ENCODE data around the gene AFF3.

The AFF3 gene

DNA sequence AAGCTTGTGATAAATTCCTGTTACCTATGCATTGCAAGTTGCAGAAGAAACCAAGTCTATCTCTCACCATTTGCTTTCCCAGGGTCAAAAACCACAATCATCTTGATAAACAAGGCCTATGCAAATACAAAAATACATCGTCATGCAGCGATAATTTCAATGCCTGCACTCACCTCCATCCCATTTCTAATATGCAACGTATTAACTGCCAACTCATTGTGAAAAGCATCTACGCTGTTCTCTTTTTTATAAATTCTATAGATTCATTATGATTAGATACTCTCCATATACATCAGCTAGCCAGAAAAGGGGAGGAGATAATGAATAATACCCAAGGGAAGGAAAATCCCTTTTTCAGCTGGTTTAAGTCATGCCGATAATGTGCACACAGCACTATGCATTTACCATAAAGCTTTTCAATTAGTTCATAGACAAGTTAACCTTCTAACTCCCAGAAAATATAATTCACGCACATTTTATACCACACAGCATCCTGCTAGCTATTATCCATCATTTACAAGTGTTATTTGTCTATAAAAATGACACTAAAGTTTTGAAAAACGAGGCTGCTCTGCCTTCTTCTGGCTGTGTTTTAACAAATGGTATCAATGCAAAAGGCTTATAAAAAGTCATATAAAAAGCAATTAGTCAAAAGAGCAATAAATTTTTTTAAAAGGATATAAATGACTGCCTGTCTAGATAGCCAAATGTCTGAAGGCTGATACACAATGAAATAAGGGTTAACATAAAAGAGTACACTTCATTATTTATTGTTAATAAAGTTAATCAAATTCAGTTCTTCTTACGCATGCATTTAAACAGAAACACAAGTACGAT is 77.6 kb downstream of the AFF3 start:
- H3K27ac Mint-ChIP-seq = no peak overlapping the region
- H3K4me3 Mint-ChIP-seq = no peak overlapping the region
- H3K9me3 Mint-ChIP-seq = peaks cover 5% of the 10 kb centered on the region
- H3K4me1 Mint-ChIP-seq (ENCODE audit: low read depth) = peaks cover 16% of the 10 kb centered on the region
- peaks cover 22% of the 10 kb centered on the region for H3K27me3 Mint-ChIP-seq (ENCODE audit: low read depth)
- H3K36me3 Mint-ChIP-seq (ENCODE audit: low read depth) = no peaks in the 10 kb centered on the region
- DNase-seq (ENCODE audit: low spot score) = no peak

- Mint-ChIP-seq H3K27ac (no peak overlapping the region), H3K4me3 (no peak overlapping the region), H3K4me1 (ENCODE audit: low read depth) (peaks cover 16% of the 10 kb centered on the region), H3K27me3 (ENCODE audit: low read depth) (peaks cover 22% of the 10 kb centered on the region), H3K36me3 (ENCODE audit: low read depth) (no peaks in the 10 kb centered on the region), H3K9me3 (peaks cover 5% of the 10 kb centered on the region)
- DNase-seq (ENCODE audit: low spot score) = no peak
These were observed 78.2 kb downstream of the AFF3 start for GRCh38 chr2:100064165-100064564.

DNA sequence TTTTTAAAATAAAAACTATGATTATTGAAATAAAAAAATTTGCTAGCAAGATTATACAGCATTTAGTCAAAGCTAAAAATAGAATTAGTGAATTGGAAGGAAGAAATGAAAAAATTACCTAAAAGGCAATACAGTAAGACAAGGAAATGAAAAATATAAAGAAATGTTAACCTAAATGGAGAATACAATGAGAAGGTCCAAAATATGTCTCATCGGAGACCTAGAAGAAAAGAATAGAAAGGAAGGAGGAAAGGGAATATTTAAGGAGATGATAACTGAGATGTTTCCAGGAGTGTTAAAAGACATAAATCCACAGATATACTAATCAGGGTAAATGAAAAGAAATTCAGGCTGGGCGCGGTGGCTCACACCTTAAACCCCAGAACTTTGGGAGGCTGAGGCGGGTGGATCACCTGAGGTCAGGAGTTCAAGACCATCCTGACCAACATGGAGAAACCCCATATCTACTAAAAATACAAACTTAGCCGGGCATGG is 78.9 kb downstream of the AFF3 start:
- H3K27ac Mint-ChIP-seq = no peak overlapping the region
- no peak for DNase-seq (ENCODE audit: low spot score)
- H3K4me3 Mint-ChIP-seq = no peak overlapping the region
- H3K4me1 Mint-ChIP-seq (ENCODE audit: low read depth) = peaks cover 16% of the 10 kb centered on the region
- peaks cover 21% of the 10 kb centered on the region for H3K27me3 Mint-ChIP-seq (ENCODE audit: low read depth)
- peaks cover 5% of the 10 kb centered on the region for H3K9me3 Mint-ChIP-seq
- H3K36me3 Mint-ChIP-seq (ENCODE audit: low read depth) = no peaks in the 10 kb centered on the region

DNA sequence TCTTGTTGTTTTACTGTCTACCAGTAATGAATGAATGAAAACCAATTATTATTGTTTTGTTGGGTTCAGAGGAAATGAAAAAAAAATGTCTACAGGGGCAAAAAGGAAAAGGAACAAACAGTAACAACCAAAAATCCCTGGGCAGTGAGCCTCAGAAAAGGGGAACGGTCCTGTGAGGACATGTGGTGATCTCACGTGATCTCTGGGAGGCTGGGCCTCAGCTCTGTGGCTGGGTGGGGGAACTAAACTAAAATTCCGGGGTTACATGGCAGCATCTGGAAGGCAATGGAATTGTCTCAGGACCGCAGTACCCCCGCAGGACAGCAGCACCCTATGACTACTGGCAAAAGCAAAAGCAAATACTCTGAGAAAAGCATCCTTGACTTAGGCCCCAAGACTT is 80.1 kb downstream of the AFF3 start:
- Mint-ChIP-seq H3K4me3 (no peak overlapping the region), H3K4me1 (ENCODE audit: low read depth) (peaks cover 16% of the 10 kb centered on the region), H3K27me3 (ENCODE audit: low read depth) (peaks cover 16% of the 10 kb centered on the region), H3K36me3 (ENCODE audit: low read depth) (no peaks in the 10 kb centered on the region), H3K27ac (no peak overlapping the region), H3K9me3 (peaks cover 5% of the 10 kb centered on the region)
- DNase-seq (ENCODE audit: low spot score) = no peak

- peak overlapping the region; percentile 22 for H3K27ac Mint-ChIP-seq
- peaks cover 5% of the 10 kb centered on the region for H3K9me3 Mint-ChIP-seq
- H3K4me3 Mint-ChIP-seq = no peak overlapping the region
- no peaks in the 10 kb centered on the region for H3K36me3 Mint-ChIP-seq (ENCODE audit: low read depth)
- H3K27me3 Mint-ChIP-seq (ENCODE audit: low read depth) = peaks cover 13% of the 10 kb centered on the region
- peak; percentile 20 for DNase-seq (ENCODE audit: low spot score)
- peaks cover 21% of the 10 kb centered on the region for H3K4me1 Mint-ChIP-seq (ENCODE audit: low read depth)
These were observed 81.5 kb downstream of the AFF3 start for GRCh38 chr2:100060875-100061274.

GRCh38 chr2:100059638-100060037 is 82.8 kb downstream of the AFF3 start:
- Mint-ChIP-seq H3K9me3 (peaks cover 5% of the 10 kb centered on the region), H3K27me3 (ENCODE audit: low read depth) (peaks cover 13% of the 10 kb centered on the region), H3K4me3 (no peak overlapping the region), H3K36me3 (ENCODE audit: low read depth) (no peaks in the 10 kb centered on the region), H3K4me1 (ENCODE audit: low read depth) (peaks cover 21% of the 10 kb centered on the region), H3K27ac (no peak overlapping the region)
- DNase-seq (ENCODE audit: low spot score) = no peak

- Mint-ChIP-seq H3K27ac (no peak overlapping the region), H3K4me3 (no peak overlapping the region), H3K9me3 (no peaks in the 10 kb centered on the region), H3K36me3 (ENCODE audit: low read depth) (no peaks in the 10 kb centered on the region), H3K4me1 (ENCODE audit: low read depth) (peaks cover 12% of the 10 kb centered on the region), H3K27me3 (ENCODE audit: low read depth) (peaks cover 4% of the 10 kb centered on the region)
- DNase-seq (ENCODE audit: low spot score) = no peak
These were observed 84.5 kb downstream of the AFF3 start for GRCh38 chr2:100057901-100058261.

DNA sequence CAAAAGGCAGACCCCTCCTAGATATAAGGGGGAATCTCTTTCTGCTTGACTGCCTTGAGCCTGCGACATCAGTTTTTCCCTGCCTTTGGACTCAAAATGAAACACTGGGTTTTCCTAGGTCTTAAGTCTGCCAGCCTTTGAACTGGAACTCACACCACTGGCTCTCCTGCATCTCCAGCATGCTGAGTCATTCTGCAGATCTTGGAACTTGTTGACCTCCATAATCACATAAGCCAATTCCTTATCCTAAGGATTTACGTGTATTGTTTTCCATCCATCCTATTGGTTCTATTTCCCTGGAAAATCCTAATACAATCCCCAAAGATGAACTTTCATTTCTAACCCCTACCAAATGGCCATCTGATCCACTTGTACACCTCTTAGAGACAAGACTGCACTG is 88.0 kb downstream of the AFF3 start:
- no peak for DNase-seq (ENCODE audit: low spot score)
- H3K4me1 Mint-ChIP-seq (ENCODE audit: low read depth) = peaks cover 7% of the 10 kb centered on the region
- H3K36me3 Mint-ChIP-seq (ENCODE audit: low read depth) = no peaks in the 10 kb centered on the region
- no peak overlapping the region for H3K4me3 Mint-ChIP-seq
- H3K9me3 Mint-ChIP-seq = no peaks in the 10 kb centered on the region
- no peaks in the 10 kb centered on the region for H3K27me3 Mint-ChIP-seq (ENCODE audit: low read depth)
- no peak overlapping the region for H3K27ac Mint-ChIP-seq

GRCh38 chr2:100053087-100053885 is 89.1 kb downstream of the AFF3 start:
- no peak overlapping the region for H3K27ac Mint-ChIP-seq

GRCh38 chr2:100052650-100053049 is 89.7 kb downstream of the AFF3 start:
- H3K27ac Mint-ChIP-seq = no peak overlapping the region
- no peaks in the 10 kb centered on the region for H3K27me3 Mint-ChIP-seq (ENCODE audit: low read depth)
- peaks cover 7% of the 10 kb centered on the region for H3K4me1 Mint-ChIP-seq (ENCODE audit: low read depth)

More at GRCh38 chr2:100053087-100053885, 89.1 kb downstream of the AFF3 start:
- H3K27me3 Mint-ChIP-seq (ENCODE audit: low read depth) = no peaks in the 10 kb centered on the region
- H3K9me3 Mint-ChIP-seq = no peaks in the 10 kb centered on the region
- DNase-seq (ENCODE audit: low spot score) = no peak
- no peaks in the 10 kb centered on the region for H3K36me3 Mint-ChIP-seq (ENCODE audit: low read depth)
- H3K4me1 Mint-ChIP-seq (ENCODE audit: low read depth) = peaks cover 7% of the 10 kb centered on the region
- no peak overlapping the region for H3K4me3 Mint-ChIP-seq

DNA sequence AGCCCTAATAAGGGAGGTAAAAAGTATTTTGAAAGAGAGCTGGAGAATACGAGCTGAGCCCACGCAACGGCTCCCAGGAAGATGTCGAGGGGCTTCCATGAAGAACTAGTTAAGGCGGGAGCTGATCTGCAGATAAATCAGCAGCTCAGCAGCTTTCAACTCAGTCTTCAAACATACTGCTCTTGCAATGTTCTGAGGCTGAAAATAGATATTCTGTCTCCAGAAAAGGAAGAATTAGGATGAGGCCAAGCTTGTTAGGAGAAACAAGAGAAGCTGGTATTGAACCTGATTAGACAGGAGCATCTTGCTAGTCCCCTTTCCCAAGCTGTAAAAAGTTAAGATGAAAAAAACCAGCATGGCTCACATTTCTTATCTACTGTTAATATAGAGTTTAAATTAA is 91.1 kb downstream of the AFF3 start:
- Mint-ChIP-seq H3K4me1 (ENCODE audit: low read depth) (peaks cover 2% of the 10 kb centered on the region), H3K9me3 (no peaks in the 10 kb centered on the region), H3K27ac (no peak overlapping the region), H3K27me3 (ENCODE audit: low read depth) (no peaks in the 10 kb centered on the region), H3K36me3 (ENCODE audit: low read depth) (no peaks in the 10 kb centered on the region), H3K4me3 (no peak overlapping the region)
- DNase-seq (ENCODE audit: low spot score) = no peak

More at GRCh38 chr2:100052650-100053049, 89.7 kb downstream of the AFF3 start:
- no peak overlapping the region for H3K4me3 Mint-ChIP-seq
- no peak for DNase-seq (ENCODE audit: low spot score)
- H3K36me3 Mint-ChIP-seq (ENCODE audit: low read depth) = no peaks in the 10 kb centered on the region
- H3K9me3 Mint-ChIP-seq = no peaks in the 10 kb centered on the region

GRCh38 chr2:100050685-100051084 is 91.7 kb downstream of the AFF3 start:
- no peaks in the 10 kb centered on the region for H3K4me1 Mint-ChIP-seq (ENCODE audit: low read depth)
- no peak overlapping the region for H3K27ac Mint-ChIP-seq

DNA sequence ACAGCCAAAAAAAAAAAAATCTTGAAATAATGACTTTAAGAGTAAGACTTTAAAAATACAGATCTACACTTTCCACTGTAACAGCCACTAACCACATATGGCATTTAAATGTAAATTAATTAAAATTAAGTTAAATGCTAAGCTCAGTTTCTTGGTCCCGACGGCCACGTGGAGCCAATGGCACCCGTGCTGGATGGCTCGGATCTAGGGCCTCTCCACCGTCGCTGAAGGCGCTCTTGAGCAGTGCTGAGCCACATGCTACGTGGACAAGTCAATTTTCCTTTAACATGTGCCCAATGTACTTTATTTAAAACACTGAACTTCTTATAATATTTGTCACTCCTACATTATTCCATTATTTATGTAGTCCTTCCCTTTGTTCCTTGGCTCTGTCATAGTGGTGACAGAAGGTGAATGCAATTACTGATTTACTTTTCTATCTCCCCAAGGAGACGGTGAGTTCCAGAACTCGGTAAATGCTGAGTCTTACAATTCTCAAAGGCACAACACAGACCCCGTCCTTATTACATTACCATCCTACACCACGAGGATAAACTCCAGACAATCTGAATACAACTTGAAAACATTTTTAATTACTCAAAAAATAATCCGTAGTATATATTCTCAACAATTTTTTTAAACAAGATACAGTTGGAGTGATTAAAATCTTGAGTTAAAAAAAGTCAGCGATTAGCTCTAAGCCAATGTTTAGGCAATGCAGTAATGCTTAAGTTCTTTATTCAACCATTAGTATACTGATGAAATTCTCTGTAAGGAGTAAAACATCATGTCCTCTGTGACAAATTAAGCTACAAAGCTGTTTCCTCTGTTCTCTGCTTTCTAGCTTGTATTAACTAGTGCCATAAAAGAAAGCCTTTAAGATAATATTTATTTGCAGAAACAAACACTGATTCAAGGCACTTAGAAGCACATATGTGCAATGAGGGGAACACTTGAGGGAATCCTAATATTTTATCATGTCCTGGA is 95.1 kb downstream of the AFF3 start:
- Mint-ChIP-seq H3K36me3 (ENCODE audit: low read depth) (no peaks in the 10 kb centered on the region), H3K9me3 (no peaks in the 10 kb centered on the region), H3K4me3 (no peak overlapping the region), H3K27ac (no peak overlapping the region), H3K27me3 (ENCODE audit: low read depth) (no peaks in the 10 kb centered on the region), H3K4me1 (ENCODE audit: low read depth) (no peaks in the 10 kb centered on the region)
- DNase-seq (ENCODE audit: low spot score) = no peak

More at GRCh38 chr2:100050685-100051084, 91.7 kb downstream of the AFF3 start:
- Mint-ChIP-seq H3K27me3 (ENCODE audit: low read depth) (no peaks in the 10 kb centered on the region), H3K36me3 (ENCODE audit: low read depth) (no peaks in the 10 kb centered on the region), H3K4me3 (no peak overlapping the region), H3K9me3 (no peaks in the 10 kb centered on the region)
- DNase-seq (ENCODE audit: low spot score) = no peak
